Right renal pelvis (tissue), 4 donors: ENCODE data around the gene NASP. TPM values are rescaled to one million over a fixed set of nuclear protein-coding genes. Genes with fewer than 3 reads are reported as not detected.
"Not testable (repeated sequence)": the region's sequence is repeated elsewhere in the genome, so short reads cannot be mapped to it uniquely, and the experiment has no call there.

Source experiments
- DNase-seq, 4 donors: peaks; one replicate each; pipeline ENCODE4 v3.0.0-alpha.2; 2013; ENCODE audit warnings: low read depth in 4 of 4, low spot score in 3 of 4, missing footprints in 1 of 4
- polyA plus RNA-seq, 4 donors: library from polyadenylated mRNA; unstranded; fragments of 120-200 nt; gene quantifications; one replicate each; pipeline ENCODE4 v1.2.1, GENCODE V29; 2013; ENCODE audit not compliant: insufficient read length in 4 of 4

NASP gene
- polyA plus RNA-seq, 4 donors, result 271 to 301 (median 279) TPM

DNA sequence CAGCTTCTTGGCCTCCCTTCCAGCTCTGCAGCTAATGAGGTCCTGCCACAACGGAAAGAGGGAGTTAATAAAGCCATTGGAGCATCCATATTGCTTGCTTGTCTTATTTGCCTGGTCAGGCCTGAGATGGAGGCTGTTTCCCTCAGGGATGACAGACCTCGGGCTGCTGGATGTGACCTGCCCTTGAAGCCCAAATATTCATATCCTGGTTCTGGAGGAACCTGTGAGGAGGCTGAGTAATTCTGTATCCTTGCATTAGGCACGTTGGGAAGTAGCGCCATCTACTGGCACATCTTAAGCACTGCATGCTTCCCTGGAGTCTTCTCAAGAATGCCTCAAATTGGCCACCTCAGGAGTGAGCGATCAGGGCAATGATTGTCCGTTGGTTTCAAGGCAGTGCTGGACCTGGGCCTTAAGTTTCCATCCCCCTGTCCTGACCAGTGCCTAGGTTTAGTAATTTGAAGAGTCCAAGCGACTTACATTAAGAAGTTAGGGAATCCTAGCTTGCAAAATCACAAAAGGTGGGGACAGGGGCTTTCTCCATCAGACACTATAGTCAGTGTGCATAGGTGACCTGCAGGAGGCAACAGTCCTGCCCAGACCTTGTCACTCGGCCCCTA lies 13.8 kb upstream of the NASP start:
- DNase-seq, result peak; percentile 49 to 65 (median 57)

DNA sequence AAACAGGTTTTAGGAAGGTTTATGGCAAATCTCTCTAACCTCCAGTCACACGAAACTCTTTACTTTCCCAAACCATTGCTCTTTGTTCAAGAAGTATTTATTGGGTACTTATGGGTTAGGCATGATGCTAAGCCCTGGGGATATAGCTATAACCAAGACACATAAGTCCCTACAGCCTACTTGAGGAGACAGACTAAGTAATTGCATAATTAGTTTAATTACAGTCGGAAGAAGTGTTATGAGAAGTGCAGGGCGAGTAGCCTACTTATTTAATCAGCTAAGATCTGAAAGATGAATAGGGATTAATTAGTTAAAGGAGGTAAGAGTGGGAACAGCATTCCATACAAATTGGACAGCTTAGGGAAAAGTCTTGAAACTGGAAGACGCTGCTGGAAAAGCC lies 13.2 kb upstream of the NASP start:
- DNase-seq, result no peak

DNA sequence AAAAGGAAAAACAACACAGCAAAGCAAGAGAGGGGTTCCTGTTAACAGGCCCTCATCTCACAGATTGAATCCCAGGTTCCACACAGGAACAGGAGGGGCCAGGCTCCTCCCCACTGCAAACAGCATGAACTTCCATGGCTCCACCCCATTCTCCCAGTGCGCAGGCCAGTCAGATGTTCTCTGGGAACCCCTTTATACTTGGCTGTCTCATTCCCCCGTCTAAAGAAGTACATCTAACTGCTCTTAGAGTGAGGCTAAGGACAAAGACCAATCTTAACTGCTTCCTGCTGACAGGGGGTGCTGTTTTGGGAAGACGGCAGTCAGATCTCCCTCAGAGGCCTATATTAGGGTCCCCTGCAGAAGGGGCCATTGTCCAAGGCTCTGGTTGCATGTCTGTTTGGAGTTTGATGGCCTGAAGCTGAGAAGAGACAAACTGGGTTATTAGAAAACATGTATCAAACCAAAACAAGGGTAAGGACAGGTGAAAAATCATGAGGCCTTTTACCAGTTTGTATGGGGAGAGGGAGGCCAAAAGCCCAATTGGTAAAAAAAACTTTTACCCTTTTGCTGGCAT lies 10.5 kb upstream of the NASP start:
- no peak for DNase-seq

DNA sequence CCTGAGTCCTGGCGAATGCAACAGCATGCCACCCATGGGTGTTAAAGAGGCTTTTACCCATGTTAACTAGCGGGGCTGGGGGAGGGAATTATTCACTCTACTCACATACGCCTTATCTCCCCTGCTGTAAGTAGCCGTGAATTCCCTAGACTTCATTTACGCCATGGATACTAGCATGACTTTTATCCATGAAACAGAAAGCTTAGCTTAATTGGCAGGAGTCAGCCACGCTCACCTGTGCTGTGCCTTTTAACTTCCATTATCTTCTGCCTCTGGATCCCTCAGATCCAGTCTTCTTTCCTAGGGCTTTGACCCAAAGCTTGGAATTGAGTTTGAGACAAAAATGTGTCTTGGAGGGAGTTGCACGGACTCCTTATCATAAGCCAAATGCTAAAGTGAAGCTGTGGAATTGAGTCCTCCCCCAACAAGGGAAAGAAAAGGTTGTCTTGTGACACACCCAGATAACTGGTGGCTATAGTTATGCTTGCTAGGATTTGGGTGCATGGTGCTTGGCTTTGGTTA lies 9.7 kb upstream of the NASP start:
- no peak for DNase-seq

DNA sequence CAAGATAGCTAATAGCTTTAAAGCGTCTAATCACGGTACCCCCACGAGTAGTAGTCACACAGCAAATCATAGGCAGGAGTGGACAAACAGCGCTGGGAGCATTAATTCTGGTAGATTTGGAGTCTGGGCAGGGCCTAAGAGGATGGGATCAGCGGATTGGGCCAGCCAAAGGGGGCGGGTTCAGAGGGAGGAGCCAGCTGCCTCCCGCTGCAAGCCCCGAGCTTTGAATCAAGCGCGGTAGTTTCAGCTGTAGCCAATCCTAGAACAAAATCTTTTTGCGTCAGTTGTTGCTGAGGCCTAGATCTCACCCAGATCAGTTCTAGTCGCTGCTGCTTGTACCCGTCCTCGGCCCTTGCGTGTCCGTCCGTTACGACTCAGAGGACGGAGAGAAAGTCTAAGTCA lies 576 bp upstream of the NASP start:
- DNase-seq, result peak; percentile 92 to 96 (median 94)

DNA sequence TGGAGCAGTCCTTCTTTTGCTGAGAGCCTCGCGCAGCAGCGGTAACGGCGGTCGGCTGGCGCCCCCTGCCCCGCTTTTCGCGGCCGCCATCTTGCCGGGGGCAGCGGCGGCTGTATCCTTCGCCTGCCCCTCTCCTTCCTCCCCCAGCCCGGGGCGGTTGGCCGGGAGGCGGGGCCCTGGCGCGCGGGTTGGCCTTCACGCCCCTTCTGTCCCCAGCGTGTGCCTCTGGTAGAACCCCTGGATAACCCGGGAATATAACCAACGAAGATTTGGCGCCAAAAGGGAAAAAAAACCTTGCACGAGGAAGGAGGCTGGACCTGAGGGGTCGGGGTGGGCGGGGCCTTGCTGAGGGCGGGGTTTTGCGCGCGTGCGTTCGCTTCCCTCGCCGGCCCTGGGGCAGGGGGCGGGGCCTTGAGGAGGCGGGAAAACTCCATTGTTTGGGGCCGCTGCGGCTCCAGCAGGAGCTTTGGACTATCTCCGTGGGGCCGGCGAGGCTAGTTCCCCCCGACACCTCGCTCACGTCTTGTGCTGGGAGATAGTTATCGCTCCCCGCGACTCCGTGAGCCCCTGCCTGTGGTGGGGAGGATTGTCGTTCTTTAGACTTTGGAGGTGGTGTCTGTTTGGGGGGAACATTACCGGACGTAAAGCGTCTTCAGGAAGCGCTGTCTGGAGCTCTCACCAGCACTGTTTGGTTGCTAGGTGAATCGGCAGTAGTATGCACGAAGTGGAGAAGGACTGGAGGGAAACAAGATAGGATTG lies 689 bp downstream of the NASP start:
- DNase-seq, result peak; percentile 81 to 86 (median 84)

DNA sequence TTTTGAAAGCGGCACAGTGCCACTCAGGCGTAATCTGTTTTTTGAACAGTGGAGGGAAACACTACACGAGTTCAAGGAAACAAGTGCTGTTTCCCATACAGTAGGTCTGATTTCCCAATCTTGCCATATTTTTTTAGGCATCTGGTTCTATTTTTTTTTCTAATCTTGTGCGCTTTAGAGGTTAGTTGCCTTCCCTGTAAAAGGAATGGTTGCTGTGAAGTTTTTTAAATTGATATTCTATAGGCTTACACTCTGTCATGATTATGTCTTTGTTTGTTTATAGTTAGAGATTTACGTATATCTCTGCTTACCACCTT lies 1.2 kb downstream of the NASP start:
- no peak for DNase-seq

DNA sequence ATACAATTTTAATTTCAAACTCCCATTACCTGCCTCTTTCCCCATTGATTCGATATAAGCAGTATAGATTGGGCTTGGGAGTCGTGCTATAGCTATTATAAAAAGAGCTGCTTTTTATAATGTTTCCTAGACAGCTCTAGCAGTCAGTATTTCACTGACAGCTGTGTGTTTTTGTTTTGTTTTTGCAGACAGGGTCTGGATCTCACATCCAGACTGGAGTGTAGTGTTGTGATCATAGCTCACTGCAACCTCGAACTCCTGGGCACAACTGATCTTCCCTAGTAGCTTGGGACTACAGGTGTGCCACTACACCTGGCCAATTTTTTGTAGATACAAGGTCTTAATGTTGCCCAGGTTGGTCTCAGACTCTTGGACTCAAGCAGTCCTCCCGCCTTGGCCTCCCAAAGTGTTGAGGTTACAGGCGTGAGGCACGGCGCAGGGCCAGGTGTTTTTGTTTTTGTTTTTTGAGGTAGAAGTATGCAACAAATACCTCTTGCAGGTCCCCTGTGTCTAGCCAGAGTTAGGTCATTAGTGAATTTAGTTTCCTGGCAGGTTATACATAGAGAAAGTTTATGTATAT lies 1.7 kb downstream of the NASP start:
- DNase-seq, result no peak

DNA sequence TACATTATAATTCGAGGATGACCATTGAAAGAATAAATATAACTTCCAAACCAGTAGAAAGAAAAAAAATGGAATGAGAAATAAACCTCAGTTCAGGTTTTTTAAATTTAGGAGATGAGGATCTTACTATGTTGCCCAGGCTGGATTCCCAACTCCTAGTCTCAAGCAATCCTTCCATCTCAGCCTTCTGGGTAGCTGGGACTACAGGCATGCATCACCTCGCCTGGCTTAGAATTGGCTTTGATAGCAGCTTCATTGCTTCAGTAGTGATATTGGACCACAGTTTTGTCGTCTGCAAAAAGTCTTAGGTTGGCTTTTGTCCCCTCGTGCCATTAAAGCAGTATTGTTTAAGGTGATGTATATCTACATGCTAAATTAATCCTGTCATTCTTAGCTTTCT lies 2.9 kb downstream of the NASP start:
- no peak for DNase-seq

DNA sequence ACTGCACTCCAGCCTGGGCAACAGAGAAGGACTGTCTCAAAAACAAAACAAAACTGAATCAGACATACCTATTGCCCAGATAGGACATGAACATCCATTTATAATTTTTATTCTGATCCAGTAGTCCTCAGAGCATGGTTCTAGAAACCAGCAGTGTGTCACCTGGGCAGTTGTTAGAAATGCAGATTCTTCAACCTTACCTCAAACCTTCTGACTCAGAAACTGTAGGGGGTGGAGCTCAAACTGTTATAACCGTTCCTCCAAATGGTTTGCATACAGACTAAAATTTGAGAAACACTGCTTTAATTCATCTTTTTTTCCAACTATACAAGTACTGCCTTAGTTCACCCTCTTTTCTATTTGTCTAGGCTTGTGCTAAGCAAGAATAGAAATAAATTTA lies 6.0 kb downstream of the NASP start:
- DNase-seq, result no peak

DNA sequence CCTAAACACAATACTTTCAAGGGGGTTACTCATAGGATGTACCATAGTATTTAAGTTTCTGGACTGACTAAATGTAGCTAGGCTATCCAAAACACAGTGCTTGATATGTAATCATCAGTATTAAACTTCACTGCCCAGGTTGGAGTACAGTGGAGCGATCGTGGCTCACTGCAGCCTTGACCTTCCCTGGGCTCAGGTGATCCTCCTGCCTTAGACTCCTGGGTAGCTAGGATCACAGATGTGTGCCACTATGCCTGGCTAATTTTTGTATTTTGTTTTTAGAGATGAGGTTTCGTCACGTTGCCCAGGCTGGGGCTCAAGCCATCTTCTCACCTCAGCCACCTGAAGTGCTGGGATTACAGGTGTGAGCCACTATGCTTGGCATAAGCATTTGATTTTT lies 10.6 kb downstream of the NASP start:
- DNase-seq, result no peak

DNA sequence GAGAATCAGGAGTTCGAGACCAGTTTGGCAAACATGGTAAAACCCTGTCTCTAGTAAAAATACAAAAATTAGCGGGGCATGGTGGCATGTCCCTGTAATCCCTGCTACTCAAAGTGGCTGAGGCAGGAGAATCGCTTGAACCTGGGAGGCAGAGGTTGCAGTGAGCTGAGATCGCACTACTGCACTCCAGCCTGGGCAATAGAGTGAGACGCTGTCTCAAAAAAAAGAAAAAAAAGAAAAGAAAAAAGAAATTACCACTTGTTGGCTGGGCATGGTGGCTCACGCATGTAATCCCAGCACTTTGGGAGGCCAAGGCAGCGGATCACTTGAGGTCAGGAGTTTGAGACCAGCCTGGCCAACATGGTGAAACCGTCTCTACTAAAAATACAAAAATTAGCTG lies 12.9 kb downstream of the NASP start:
- not testable (repeated sequence) for DNase-seq

DNA sequence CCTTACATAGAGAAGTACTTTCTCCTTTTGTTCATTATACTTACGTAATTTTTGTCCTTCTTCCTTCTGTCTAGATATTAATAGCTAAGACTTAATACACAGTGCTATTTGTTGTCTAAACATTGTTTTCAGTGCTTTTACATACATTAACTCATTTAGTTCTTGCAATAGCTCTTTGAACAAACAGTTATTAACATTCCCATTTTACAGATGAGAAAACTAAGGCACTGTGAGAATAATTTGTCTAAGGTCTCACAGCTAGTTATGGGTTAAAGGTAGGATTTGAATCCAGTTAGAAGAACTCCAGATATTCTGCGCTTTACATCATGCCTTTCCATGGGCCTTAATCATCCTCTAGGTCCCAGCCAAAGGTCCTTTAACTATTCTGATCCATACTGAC lies 20.4 kb downstream of the NASP start:
- DNase-seq, result no peak

DNA sequence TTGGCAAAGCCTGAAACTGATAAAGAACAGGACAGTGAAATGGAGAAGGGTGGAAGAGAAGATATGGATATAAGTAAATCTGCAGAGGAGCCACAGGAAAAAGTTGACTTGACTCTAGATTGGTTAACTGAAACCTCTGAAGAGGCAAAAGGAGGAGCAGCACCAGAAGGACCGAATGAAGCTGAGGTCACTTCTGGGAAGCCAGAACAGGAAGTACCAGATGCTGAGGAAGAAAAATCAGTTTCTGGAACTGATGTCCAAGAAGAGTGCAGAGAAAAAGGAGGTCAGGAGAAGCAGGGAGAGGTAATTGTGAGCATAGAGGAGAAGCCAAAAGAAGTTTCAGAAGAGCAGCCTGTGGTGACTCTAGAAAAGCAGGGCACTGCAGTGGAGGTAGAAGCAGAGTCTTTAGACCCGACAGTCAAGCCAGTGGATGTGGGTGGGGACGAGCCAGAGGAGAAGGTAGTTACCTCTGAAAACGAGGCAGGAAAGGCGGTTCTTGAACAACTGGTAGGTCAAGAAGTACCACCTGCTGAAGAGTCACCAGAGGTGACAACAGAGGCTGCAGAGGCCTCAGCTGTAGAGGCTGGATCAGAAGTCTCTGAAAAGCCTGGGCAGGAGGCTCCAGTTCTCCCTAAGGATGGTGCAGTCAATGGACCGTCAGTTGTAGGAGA lies 23.7 kb downstream of the NASP start:
- no peak for DNase-seq

DNA sequence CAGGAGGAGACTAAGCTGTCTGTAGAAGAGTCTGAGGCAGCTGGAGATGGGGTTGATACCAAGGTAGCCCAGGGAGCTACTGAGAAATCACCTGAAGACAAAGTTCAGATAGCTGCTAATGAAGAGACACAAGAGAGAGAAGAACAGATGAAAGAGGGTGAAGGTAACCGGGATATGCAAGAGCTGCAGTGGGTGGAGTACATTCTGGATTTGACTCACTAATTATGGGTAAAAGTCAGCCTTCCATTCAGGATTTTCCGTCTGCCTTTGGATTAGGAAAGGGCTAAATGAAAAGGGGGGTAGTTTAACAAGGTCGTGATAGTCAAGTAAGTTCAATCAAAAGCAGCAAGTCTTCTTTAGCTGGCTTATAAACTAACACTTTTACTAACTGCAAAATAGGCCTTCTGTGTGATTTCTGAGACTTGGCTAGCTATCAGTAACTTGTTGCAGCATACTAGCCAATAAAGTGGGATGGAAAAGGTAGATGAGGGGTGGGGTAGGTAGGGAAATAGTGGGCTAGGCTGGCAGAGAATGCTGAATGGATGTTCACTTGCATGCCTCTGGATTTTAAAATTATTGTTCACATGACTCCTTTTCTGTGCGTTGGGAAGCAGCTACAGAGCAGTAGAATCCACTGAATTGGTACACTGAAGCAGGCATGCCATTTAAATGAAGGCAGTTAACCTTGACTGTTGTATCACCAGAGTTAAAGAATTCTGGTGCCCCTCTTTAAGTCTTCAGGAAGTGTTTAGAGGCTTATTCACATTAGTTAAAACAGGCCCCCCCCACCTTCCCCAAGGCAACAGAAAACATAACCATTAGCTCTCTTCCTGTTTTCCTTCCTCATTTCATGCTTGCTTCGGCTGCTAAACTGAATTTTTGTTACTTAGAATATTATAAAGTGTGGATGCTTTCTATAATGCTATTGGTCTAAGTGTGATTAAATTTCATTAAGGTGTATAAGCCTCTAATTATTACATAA lies 24.6 kb downstream of the NASP start:
- no peak for DNase-seq

DNA sequence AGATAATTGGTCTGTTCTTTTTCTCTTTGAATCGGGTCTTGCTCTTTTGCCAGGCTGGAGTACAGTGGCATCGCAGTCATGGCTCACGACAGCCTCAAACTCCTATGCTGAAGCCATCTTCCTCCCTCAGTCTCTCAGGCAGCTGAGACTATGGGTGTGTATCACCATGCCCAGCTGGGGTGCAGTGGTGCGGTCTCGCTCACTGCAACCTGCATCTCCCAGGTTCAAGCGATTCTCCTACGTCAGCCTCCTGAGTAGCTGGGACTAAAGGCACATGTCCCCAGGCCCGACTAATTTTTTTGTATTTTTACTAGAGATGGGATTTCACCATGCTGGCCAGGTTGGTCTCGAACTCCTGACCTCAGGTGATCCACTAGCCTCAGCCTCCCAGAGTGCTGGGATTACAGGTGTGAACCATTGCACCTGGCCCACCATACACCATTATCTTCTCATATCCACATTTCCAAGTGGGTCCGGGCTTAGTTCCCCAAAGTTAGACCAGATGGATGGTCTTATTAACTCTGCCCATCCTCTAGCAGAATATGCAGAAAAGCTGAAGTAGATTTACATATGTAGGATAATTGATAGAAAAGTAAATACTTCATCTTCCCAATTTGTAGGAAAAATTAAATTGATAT lies 26.9 kb downstream of the NASP start:
- no peak for DNase-seq

DNA sequence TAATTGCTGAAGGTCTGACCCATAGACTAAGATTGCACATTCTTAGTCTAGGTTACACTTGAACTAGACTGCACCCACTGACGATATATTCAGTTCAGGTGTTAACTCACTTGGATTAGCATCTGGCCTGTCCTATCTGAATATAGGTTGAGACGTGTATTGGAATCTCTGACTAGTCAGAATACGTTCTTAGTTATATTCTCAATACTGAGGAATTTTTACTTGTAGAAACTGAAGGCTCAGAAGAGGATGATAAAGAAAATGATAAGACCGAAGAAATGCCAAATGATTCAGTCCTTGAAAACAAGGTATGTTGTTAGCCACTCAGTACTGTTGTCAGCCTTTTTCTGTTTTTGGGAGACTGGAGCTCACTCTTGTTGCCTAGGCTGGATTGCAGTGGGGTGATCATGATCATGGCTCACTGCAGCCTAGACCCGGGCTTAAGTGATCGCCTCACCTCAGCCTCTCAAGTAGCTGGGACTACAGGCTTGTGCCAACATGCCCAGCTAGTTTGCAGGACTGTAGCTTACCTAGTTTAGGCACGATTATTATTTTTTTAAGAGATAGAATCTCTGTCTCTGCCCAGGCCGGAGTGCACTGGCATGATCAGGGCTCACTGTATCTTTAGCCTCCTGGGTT lies 29.2 kb downstream of the NASP start:
- no peak for DNase-seq

DNA sequence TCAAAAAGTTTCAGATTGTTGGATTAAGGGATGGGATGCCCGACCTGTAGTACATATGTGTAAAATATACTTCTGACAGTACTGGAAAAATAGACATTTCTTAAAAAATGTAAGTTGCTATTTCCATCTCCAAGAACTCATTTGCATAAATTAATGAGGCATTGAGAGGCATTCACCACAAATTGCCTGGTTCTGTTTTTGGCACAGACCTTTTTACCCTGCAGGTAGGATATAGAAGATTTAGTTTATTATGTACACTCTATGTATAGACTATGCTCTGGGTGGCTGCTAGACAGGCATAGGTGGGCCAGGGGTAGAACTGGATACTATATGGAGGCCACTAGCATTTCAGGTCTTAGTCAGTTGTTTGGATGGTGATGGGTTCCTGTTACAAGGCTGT lies 32.0 kb downstream of the NASP start:
- no peak for DNase-seq

DNA sequence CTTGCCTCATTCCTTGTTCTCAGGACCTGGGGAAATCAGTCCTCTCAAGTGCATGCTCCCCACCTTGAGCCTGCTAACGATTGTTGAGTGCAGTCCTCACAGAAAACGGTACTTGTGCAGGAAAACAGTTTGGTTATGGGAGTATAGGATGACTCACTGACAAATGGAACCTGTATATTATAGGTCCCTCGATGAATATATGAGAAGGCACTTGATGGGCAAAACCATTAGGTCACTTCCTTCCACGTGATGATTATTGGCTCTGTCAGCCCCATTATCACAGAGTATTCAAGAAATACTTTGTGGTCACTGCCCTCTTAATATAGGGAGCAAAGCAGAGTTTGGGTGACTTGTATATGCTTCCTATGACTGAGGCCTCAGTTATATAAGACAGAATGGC lies 33.8 kb downstream of the NASP start:
- DNase-seq, result no peak
